Activated B cell treated with CpG ODN at 0.5 μM for 24 hours (primary cell): ENCODE measurements around the gene CALD1. TPM values are rescaled to one million over a fixed set of nuclear protein-coding genes. Genes with fewer than 3 reads are reported as not detected.

Experiments
- ATAC-seq: fragments of 200-7000 bp; cut with Tn5 transposase; one replicate; pipeline ENCODE4 v1.10.0; 2021; ENCODE audit warnings: low read depth, mild to moderate bottlenecking, moderate library complexity
- CTCF ChIA-PET: fragments of 350-600 bp; sonication (Branson Sonifier 250); formaldehyde crosslinking; loops from one replicate; lab custom pipeline; 2021; ENCODE audit warnings: antibody characterized with exemption; lab: Charles Lee
- POLR2A ChIA-PET: fragments of 350-600 bp; sonication (Branson Sonifier 250); formaldehyde crosslinking; loops from one replicate; lab custom pipeline; 2021; ENCODE audit warnings: antibody characterized with exemption; lab: Charles Lee
- DNase-seq: peaks from one replicate; pipeline ENCODE4 v3.0.0; 2022
- H3K27ac Mint-ChIP-seq: one replicate; pipeline ENCODE4 v1.8.0; 2020; ENCODE audit warnings: mixed read lengths
- H3K27me3 Mint-ChIP-seq: one replicate; pipeline ENCODE4 v1.8.0; 2021; ENCODE audit warnings: mixed read lengths
- H3K36me3 Mint-ChIP-seq: one replicate; pipeline ENCODE4 v1.8.0; 2021; ENCODE audit warnings: low read depth, mixed read lengths
- H3K4me1 Mint-ChIP-seq: one replicate; pipeline ENCODE4 v1.8.0; 2021; ENCODE audit warnings: mixed read lengths
- H3K4me3 Mint-ChIP-seq: one replicate; pipeline ENCODE4 v1.8.0; 2020; ENCODE audit warnings: mild to moderate bottlenecking, mixed read lengths
- H3K9me3 Mint-ChIP-seq: one replicate; pipeline ENCODE4 v1.8.0; 2020; ENCODE audit warnings: mixed read lengths
- CTCF ChIP-seq: fragments of 200-600 bp; IDR thresholded peaks from one replicate; pipeline ENCODE4 v1.8.0; 2022; ENCODE audit warnings: antibody characterized with exemption, mild to moderate bottlenecking
- intact Hi-C: fragments of 100-400 bp; cut with micrococcal nuclease; formaldehyde crosslinking; loops from one replicate; pipeline ENCODE4 v1.15.1; 2024
- total RNA-seq: library from RNA; stranded (reverse); gene quantifications from 2 replicates; pipeline ENCODE4 v1.2.3, GENCODE V29; 2022

The CALD1 gene
- total RNA-seq, 1 donor from 2014 or later, result 0.33 TPM

GRCh38 chr7:134920026-134920753 lies 140.8 kb downstream of the CALD1 start:
- no peaks in the 10 kb centered on the region for H3K9me3 Mint-ChIP-seq
- POLR2A ChIA-PET, result no interaction called here
- H3K27me3 Mint-ChIP-seq, result no peaks in the 10 kb centered on the region
- intact Hi-C loops, result no loop called here
- no peak for TF ChIP-seq CTCF
- no peaks in the 10 kb centered on the region for H3K4me1 Mint-ChIP-seq
- H3K36me3 Mint-ChIP-seq, result no peaks in the 10 kb centered on the region
- no peak for DNase-seq
- CTCF ChIA-PET, result no interaction called here
- ATAC-seq, result no peak
- no peak overlapping the region for H3K4me3 Mint-ChIP-seq
- H3K27ac Mint-ChIP-seq, result no peak overlapping the region

GRCh38 chr7:134922720-134923704 lies 143.6 kb downstream of the CALD1 start:
- H3K36me3 Mint-ChIP-seq, result no peaks in the 10 kb centered on the region
- TF ChIP-seq CTCF, result no peak
- POLR2A ChIA-PET, result no interaction called here
- H3K27me3 Mint-ChIP-seq, result no peaks in the 10 kb centered on the region
- H3K9me3 Mint-ChIP-seq, result no peaks in the 10 kb centered on the region
- intact Hi-C loops, result no loop called here
- no peak overlapping the region for H3K27ac Mint-ChIP-seq
- no peak overlapping the region for H3K4me3 Mint-ChIP-seq
- DNase-seq, result no peak
- no peaks in the 10 kb centered on the region for H3K4me1 Mint-ChIP-seq
- CTCF ChIA-PET, result no interaction called here
- no peak for ATAC-seq

GRCh38 chr7:134925766-134926165 lies 146.3 kb downstream of the CALD1 start:
- ChIA-PET POLR2A (no interaction called here), CTCF (no interaction called here)
- DNase-seq (no peak), ATAC-seq (no peak)
- H3K27ac Mint-ChIP-seq, result no peak overlapping the region
- no peaks in the 10 kb centered on the region for H3K36me3 Mint-ChIP-seq
- no peak overlapping the region for H3K4me3 Mint-ChIP-seq
- no peaks in the 10 kb centered on the region for H3K9me3 Mint-ChIP-seq
- intact Hi-C loops, result no loop called here
- H3K4me1 Mint-ChIP-seq, result no peaks in the 10 kb centered on the region
- H3K27me3 Mint-ChIP-seq, result no peaks in the 10 kb centered on the region
- TF ChIP-seq CTCF, result no peak

- CTCF ChIA-PET, result no interaction called here
These were observed 147.0 kb downstream of the CALD1 start for GRCh38 chr7:134926396-134926795.

More at GRCh38 chr7:134926396-134926795, 147.0 kb downstream of the CALD1 start:
- POLR2A ChIA-PET, result no interaction called here
- H3K27me3 Mint-ChIP-seq, result no peaks in the 10 kb centered on the region
- no peaks in the 10 kb centered on the region for H3K36me3 Mint-ChIP-seq
- no peaks in the 10 kb centered on the region for H3K4me1 Mint-ChIP-seq
- intact Hi-C loops, result no loop called here
- no peak overlapping the region for H3K27ac Mint-ChIP-seq
- no peak overlapping the region for H3K4me3 Mint-ChIP-seq
- DNase-seq (no peak), ATAC-seq (no peak)
- no peaks in the 10 kb centered on the region for H3K9me3 Mint-ChIP-seq
- TF ChIP-seq CTCF, result no peak
